IMR-90 (cell line): ENCODE data around the gene NGEF.

ENCODE experiments used
- BHLHE40 ChIP-seq: fragments of 150-350 bp; IDR thresholded peaks from 2 replicates; pipeline ENCODE4 v1.6.1; 2016; ENCODE audit warnings: mild to moderate bottlenecking, low read depth, low read length
- CEBPB ChIP-seq: IDR thresholded peaks from 2 replicates; pipeline ENCODE4 v1.6.1; 2012; ENCODE audit warnings: low read depth, low read length, improper control_type of control experiment
- CTCF ChIP-seq: conservative IDR thresholded peaks from 2 replicates; pipeline ENCODE4 v1.5.1; 2012; ENCODE audit warnings: mild to moderate bottlenecking, low read depth, low read length, improper control_type of control experiment
- ELK1 ChIP-seq: fragments of 150-350 bp; IDR thresholded peaks from 2 replicates; pipeline ENCODE4 v1.6.1; 2016; ENCODE audit warnings: low read depth, mild to moderate bottlenecking, low read length, moderate library complexity, borderline replicate concordance
- MXI1 ChIP-seq: IDR thresholded peaks from 2 replicates; pipeline ENCODE4 v1.6.1; 2012; ENCODE audit warnings: low read depth, mild to moderate bottlenecking, low read length, moderate library complexity, borderline replicate concordance
- POLR2A ChIP-seq: IDR thresholded peaks from 2 replicates; pipeline ENCODE4 v1.6.1; 2012; ENCODE audit warnings: mild to moderate bottlenecking, low read depth, low read length
- RCOR1 ChIP-seq: IDR thresholded peaks from 2 replicates; pipeline ENCODE4 v1.6.1; 2012; ENCODE audit warnings: mild to moderate bottlenecking, low read length, improper control_type of control experiment; ENCODE audit not compliant: insufficient replicate concordance
- SMC3 ChIP-seq: fragments of 150-350 bp; IDR thresholded peaks from 2 replicates; pipeline ENCODE4 v1.6.1; 2016; ENCODE audit warnings: low read depth, mild to moderate bottlenecking, antibody characterized with exemption, low read length, moderate library complexity

GRCh38 chr2:232983669-232984140, 29.4 kb downstream of the NGEF start:
- no peak for TF ChIP-seq CTCF
- no peak for TF ChIP-seq MXI1
- no peak for TF ChIP-seq POLR2A
- no peak for TF ChIP-seq ELK1
- TF ChIP-seq CEBPB, result no peak
- no peak for TF ChIP-seq RCOR1
- TF ChIP-seq BHLHE40, result no peak
- no peak for TF ChIP-seq SMC3
